Measurements from ENCODE around the gene LRRC46. TPM values are rescaled to one million over a fixed set of nuclear protein-coding genes. Genes with fewer than 3 reads are reported as not detected.

LRRC46 gene
- total and polyA plus RNA-seq, 4 experiments from 2014 or later, result 0.23 to 0.69 TPM; not detected in 2

DNA sequence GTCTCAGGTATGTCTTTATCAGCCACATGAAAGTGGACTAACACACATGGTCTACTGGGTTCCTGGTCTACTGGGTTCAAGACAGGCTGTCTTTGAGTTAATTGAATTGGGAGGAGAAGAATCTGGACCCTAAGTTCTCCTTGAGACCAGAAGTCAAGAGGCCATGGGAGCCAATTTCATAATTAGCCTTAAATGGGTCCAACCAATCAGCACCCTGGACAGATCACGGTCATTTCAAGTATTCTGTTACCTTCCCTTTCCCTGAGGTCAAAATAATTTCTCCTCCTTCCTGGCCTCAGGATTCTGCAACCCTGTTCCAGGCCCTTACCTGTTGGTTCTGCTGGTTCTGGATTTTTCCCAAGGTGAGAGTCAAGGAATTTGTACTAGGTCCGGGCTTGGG lies 33.7 kb upstream of the LRRC46 start:
- intact Hi-C loops (cut with micrococcal nuclease), result no loop called here
- DNase-seq, result no peak

DNA sequence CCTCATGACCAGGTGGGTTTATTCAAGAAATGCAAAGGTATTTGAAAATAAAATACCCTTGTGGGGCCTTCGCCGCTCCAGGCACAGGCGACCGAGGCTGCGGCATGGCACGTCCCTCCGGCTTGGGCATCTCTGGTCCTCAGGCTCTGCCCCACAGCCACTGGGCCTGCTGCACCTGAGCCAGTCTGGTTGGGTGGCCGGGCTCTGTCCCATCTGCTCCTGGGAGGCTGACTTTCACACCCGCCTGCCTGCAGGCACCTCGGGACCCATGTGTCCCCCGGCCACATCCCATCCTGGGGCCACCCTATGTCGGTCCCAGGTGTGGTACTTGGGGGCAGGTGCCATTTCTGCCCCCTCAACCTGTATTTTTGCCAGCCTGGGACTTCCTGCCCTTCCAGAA lies 30.8 kb upstream of the LRRC46 start:
- H3K36me3 Mint-ChIP-seq, result no peaks in the 10 kb centered on the region
- H3K36me3 ChIP-seq (ENCODE audit: insufficient read depth, low read length), result no peaks in the 10 kb centered on the region
- H3K27ac ChIP-seq (ENCODE audit: low read depth, low read length), result no peak overlapping the region
- no peaks in the 10 kb centered on the region for H3K4me1 Mint-ChIP-seq
- H3K4me1 ChIP-seq (ENCODE audit: insufficient read depth, low read length), result no peaks in the 10 kb centered on the region
- no peak overlapping the region for H3K4me3 Mint-ChIP-seq
- DNase-seq, result no peak
- no peak overlapping the region for H3K27ac Mint-ChIP-seq
- CTCF ChIA-PET (ENCODE audit: partially characterized antibody), result interaction anchor here (1.0 to 2.4 kb wide), 4 partner anchors 18 to 135 kb away, joined by 3 to 10 read pairs (median 4); no protein-coding TSS in a partner anchor
- intact Hi-C loops (cut with micrococcal nuclease), result no loop called here
- H3K27me3 ChIP-seq (ENCODE audit: insufficient read depth, low read length), result no peaks in the 10 kb centered on the region
- H3K9me3 Mint-ChIP-seq, result no peaks in the 10 kb centered on the region
- H3K9me3 ChIP-seq (ENCODE audit: control insufficient read depth in 1 of 2, low read length in 2 of 2), result no peaks in the 10 kb centered on the region
- no peak overlapping the region for H3K4me3 ChIP-seq (ENCODE audit: low read length in 2 of 2)
- POLR2A ChIA-PET (ENCODE audit: partially characterized antibody), result no interaction called here
- peaks cover 1 to 5% of the 10 kb centered on the region in 2 donors for H3K27me3 Mint-ChIP-seq

More for the DNA sequence above, 33.7 kb upstream of the LRRC46 start:
- Histone ChIP-seq H3K9me3 (ENCODE audit: control insufficient read depth in 1 of 2, low read length in 2 of 2) (no peaks in the 10 kb centered on the region), H3K4me1 (ENCODE audit: insufficient read depth, low read length) (no peaks in the 10 kb centered on the region), H3K4me3 (ENCODE audit: low read length in 2 of 2) (no peak overlapping the region), H3K36me3 (ENCODE audit: insufficient read depth, low read length) (no peaks in the 10 kb centered on the region), H3K27me3 (ENCODE audit: insufficient read depth, low read length) (no peaks in the 10 kb centered on the region), H3K27ac (ENCODE audit: low read depth, low read length) (no peak overlapping the region)
- Mint-ChIP-seq H3K9me3 (no peaks in the 10 kb centered on the region), H3K4me3 (no peak overlapping the region), H3K27me3 (peaks cover 15 to 17% of the 10 kb centered on the region in 2 donors), H3K36me3 (no peaks in the 10 kb centered on the region), H3K4me1 (no peaks in the 10 kb centered on the region), H3K27ac (no peak overlapping the region)
- POLR2A ChIA-PET (ENCODE audit: partially characterized antibody), result interaction anchor here (1.0 kb wide), 1 partner anchor 24 kb away, joined by 3 read pairs; the partner anchor contains the start of gene OSBPL7
- CTCF ChIA-PET (ENCODE audit: partially characterized antibody), result no interaction called here

DNA sequence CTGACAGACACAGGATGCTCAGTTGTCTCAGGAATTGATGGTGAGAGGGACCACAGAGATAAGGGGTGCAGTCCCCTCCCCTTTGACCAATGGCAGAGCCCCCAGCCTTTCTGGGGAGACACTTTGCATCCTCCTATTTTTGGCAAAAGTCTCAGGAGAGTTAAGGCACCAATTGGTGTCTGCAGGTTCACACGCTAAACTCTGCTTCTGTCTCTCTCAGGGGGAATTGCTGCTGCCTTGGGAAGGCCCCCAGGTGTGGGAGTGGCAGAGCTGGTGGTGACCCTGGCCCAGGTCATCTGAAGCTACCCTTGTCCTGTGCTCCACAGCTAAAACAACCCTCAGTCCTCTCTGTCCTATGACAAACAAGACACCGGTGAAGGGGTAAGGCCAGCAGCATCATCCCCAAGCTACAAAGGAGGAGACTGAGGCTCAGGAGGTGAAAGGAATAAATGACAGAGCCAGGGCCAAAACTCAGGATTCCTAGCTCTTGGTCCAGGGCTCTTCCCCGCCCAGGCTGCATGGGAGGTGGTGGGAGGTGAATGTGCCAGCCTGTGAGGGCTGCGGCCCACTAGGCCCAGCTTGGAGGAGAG lies 30.2 kb upstream of the LRRC46 start:
- Histone ChIP-seq H3K27ac (ENCODE audit: low read depth, low read length) (no peak overlapping the region), H3K4me3 (ENCODE audit: low read length in 2 of 2) (no peak overlapping the region), H3K36me3 (ENCODE audit: insufficient read depth, low read length) (no peaks in the 10 kb centered on the region), H3K27me3 (ENCODE audit: insufficient read depth, low read length) (no peaks in the 10 kb centered on the region), H3K9me3 (ENCODE audit: control insufficient read depth in 1 of 2, low read length in 2 of 2) (no peaks in the 10 kb centered on the region), H3K4me1 (ENCODE audit: insufficient read depth, low read length) (no peaks in the 10 kb centered on the region)
- CTCF ChIA-PET (ENCODE audit: partially characterized antibody), result interaction anchor here (1.0 to 2.4 kb wide), 9 partner anchors 15 to 138 kb away, joined by 3 to 11 read pairs (median 4); no protein-coding TSS in a partner anchor
- Mint-ChIP-seq H3K27me3 (peaks cover 1 to 5% of the 10 kb centered on the region in 2 donors), H3K4me1 (no peaks in the 10 kb centered on the region), H3K36me3 (no peaks in the 10 kb centered on the region), H3K4me3 (no peak overlapping the region), H3K27ac (no peak overlapping the region), H3K9me3 (no peaks in the 10 kb centered on the region)
- intact Hi-C loops (cut with micrococcal nuclease), result no loop called here
- no peak for DNase-seq
- POLR2A ChIA-PET (ENCODE audit: partially characterized antibody), result no interaction called here

DNA sequence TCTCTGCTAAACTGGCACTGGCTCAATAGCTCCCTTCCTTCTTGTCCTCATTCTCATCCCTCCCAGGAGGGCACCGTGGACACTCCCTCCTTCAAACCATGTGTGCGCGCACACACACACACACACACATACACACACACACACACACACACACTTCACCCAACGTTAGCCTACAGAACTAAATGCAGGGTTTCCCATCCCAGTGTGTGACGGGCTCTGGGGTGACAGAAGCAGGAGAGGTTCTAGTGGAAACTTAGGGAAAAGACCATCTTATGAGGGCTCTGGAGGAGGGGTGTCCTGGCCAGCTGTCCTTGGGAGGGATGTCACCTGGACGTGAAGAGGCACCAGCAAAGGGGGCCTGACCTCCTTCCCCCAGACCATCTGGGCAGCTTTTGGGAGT lies 29.6 kb upstream of the LRRC46 start:
- CTCF ChIA-PET (ENCODE audit: partially characterized antibody), result interaction anchor here (1.0 to 2.4 kb wide), 11 partner anchors 16 to 139 kb away, joined by 3 to 11 read pairs (median 4); no protein-coding TSS in a partner anchor
- no peak overlapping the region for H3K4me3 Mint-ChIP-seq
- Histone ChIP-seq H3K4me3 (ENCODE audit: low read length in 2 of 2) (no peak overlapping the region), H3K27me3 (ENCODE audit: insufficient read depth, low read length) (no peaks in the 10 kb centered on the region), H3K27ac (ENCODE audit: low read depth, low read length) (no peak overlapping the region), H3K9me3 (ENCODE audit: control insufficient read depth in 1 of 2, low read length in 2 of 2) (no peaks in the 10 kb centered on the region), H3K36me3 (ENCODE audit: insufficient read depth, low read length) (no peaks in the 10 kb centered on the region), H3K4me1 (ENCODE audit: insufficient read depth, low read length) (no peaks in the 10 kb centered on the region)
- no peak for DNase-seq
- H3K9me3 Mint-ChIP-seq, result no peaks in the 10 kb centered on the region
- no peaks in the 10 kb centered on the region for H3K4me1 Mint-ChIP-seq
- intact Hi-C loops (cut with micrococcal nuclease), result loop anchor here (1.0 kb wide), 3 partner anchors 26 to 138 kb away; no protein-coding TSS in a partner anchor
- H3K36me3 Mint-ChIP-seq, result peaks cover under 1 to 1% of the 10 kb centered on the region in 2 donors
- peaks cover 1 to 5% of the 10 kb centered on the region in 2 donors for H3K27me3 Mint-ChIP-seq
- POLR2A ChIA-PET (ENCODE audit: partially characterized antibody), result interaction anchor here (1.0 to 1.4 kb wide), 2 partner anchors 69 to 138 kb away, joined by 3 read pairs; partner anchors contain the start of gene TBX21
- H3K27ac Mint-ChIP-seq, result no peak overlapping the region

DNA sequence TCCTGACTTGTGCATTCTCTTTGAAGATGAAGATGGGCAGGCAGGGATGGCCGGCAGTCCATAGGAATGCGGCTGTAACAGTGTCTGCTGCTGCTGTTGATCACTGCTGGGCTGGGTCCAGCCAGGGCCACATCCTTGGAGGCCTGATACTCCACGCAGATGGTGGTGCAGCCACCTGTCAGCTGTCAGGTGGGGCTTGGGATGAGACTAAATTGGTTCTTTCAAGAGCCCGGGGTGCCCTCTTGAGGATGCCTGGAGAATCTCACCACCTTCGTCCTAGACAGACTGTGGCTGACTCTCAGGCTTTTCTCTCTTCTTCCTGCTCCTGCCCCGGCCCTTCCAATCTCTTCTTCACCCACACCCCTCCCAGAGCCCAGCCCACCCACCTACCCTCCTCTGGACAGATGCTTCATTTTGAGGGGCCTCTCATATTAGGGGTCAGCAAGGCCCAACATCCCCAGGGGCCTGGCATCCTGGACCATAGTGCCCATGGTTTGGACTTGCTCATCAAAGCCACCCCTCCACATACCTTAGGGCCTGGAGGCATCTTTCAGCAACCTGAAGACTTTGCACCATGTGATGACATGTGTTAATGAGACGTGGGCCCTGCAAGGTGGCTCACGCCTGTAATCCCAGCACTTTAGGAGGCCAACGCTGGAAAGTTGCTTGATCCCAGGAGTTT lies 29.0 kb upstream of the LRRC46 start:
- Mint-ChIP-seq H3K27me3 (peaks cover 1 to 3% of the 10 kb centered on the region in 2 donors), H3K4me1 (no peaks in the 10 kb centered on the region), H3K36me3 (peaks cover 6 to 7% of the 10 kb centered on the region in 2 donors), H3K4me3 (no peak overlapping the region), H3K27ac (peak overlapping the region in 2 of 7 donors; percentile 56 to 57), H3K9me3 (no peaks in the 10 kb centered on the region)
- POLR2A ChIA-PET (ENCODE audit: partially characterized antibody), result interaction anchor here (1.0 to 1.4 kb wide), 2 partner anchors 69 to 138 kb away, joined by 3 read pairs; partner anchors contain the start of gene TBX21
- CTCF ChIA-PET (ENCODE audit: partially characterized antibody), result interaction anchor here (0.6 to 2.4 kb wide), 11 partner anchors 16 to 183 kb away, joined by 3 to 11 read pairs (median 4); no protein-coding TSS in a partner anchor
- intact Hi-C loops (cut with micrococcal nuclease), result loop anchor here (1.0 kb wide), 3 partner anchors 26 to 138 kb away; no protein-coding TSS in a partner anchor
- Histone ChIP-seq H3K27me3 (ENCODE audit: insufficient read depth, low read length) (no peaks in the 10 kb centered on the region), H3K4me3 (ENCODE audit: low read length in 2 of 2) (no peak overlapping the region), H3K9me3 (ENCODE audit: control insufficient read depth in 1 of 2, low read length in 2 of 2) (no peaks in the 10 kb centered on the region), H3K36me3 (ENCODE audit: insufficient read depth, low read length) (peaks cover 4% of the 10 kb centered on the region), H3K4me1 (ENCODE audit: insufficient read depth, low read length) (no peaks in the 10 kb centered on the region), H3K27ac (ENCODE audit: low read depth, low read length) (no peak overlapping the region)
- DNase-seq, result peak; percentile 52 to 62 (median 57)

DNA sequence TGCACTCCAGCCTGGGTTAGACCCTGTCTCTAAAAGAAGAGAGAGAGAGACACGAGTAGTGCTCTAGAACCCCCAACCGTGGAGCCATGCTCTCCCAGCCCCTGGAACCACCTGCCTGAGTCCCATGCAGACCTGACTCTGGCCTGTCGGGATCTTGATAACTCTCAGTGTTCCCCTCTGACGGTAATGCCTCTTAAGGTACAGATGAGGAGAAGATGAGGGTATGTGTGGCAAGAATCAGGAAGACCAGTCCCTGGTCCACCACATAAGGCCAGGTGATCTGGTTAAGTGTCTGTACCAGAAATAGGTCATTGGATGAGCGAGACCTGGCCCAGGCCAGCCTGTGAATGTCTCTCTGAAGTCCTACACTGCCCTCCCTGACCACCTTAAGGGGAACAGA lies 28.3 kb upstream of the LRRC46 start:
- no peak overlapping the region for H3K27ac Mint-ChIP-seq
- no peaks in the 10 kb centered on the region for H3K27me3 Mint-ChIP-seq
- Histone ChIP-seq H3K27me3 (ENCODE audit: insufficient read depth, low read length) (no peaks in the 10 kb centered on the region), H3K36me3 (ENCODE audit: insufficient read depth, low read length) (peaks cover 9% of the 10 kb centered on the region), H3K27ac (ENCODE audit: low read depth, low read length) (no peak overlapping the region), H3K4me3 (ENCODE audit: low read length in 2 of 2) (no peak overlapping the region), H3K4me1 (ENCODE audit: insufficient read depth, low read length) (no peaks in the 10 kb centered on the region), H3K9me3 (ENCODE audit: control insufficient read depth in 1 of 2, low read length in 2 of 2) (no peaks in the 10 kb centered on the region)
- H3K36me3 Mint-ChIP-seq, result peaks cover 10 to 12% of the 10 kb centered on the region in 2 donors
- no peak overlapping the region for H3K4me3 Mint-ChIP-seq
- intact Hi-C loops (cut with micrococcal nuclease), result no loop called here
- no peak for DNase-seq
- ChIA-PET CTCF (ENCODE audit: partially characterized antibody) (interaction anchor here (1.4 to 2.3 kb wide), 2 partner anchors 89 to 140 kb away, joined by 4 to 11 read pairs; no protein-coding TSS in a partner anchor), POLR2A (ENCODE audit: partially characterized antibody) (interaction anchor here (1.4 kb wide), 1 partner anchor 139 kb away, joined by 3 read pairs; no protein-coding TSS in a partner anchor)
- no peaks in the 10 kb centered on the region for H3K4me1 Mint-ChIP-seq
- H3K9me3 Mint-ChIP-seq, result no peaks in the 10 kb centered on the region

DNA sequence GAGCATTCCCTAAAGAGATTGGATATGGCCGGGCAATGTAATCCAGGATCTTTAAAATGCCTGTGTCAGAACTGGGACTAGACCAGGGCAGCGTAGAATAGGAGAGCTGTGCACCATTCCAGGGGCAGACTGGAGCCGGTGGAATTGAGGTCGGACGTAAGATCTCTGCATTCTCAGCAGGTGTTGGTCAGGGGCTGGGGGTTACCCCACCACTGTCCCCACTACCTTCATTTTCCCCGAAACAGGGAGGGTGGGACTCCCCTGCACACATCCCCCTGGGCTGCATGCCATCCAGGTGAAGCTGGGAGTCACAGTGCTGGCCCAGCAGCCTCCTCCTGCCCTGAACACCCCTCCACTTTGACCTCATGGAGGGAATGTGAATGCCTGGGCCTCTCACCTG lies 27.7 kb upstream of the LRRC46 start:
- Histone ChIP-seq H3K4me3 (ENCODE audit: low read length in 2 of 2) (no peak overlapping the region), H3K9me3 (ENCODE audit: control insufficient read depth in 1 of 2, low read length in 2 of 2) (no peaks in the 10 kb centered on the region), H3K27me3 (ENCODE audit: insufficient read depth, low read length) (no peaks in the 10 kb centered on the region), H3K4me1 (ENCODE audit: insufficient read depth, low read length) (no peaks in the 10 kb centered on the region), H3K27ac (ENCODE audit: low read depth, low read length) (no peak overlapping the region), H3K36me3 (ENCODE audit: insufficient read depth, low read length) (peaks cover 14% of the 10 kb centered on the region)
- no peak for DNase-seq
- Mint-ChIP-seq H3K4me3 (no peak overlapping the region), H3K27me3 (no peaks in the 10 kb centered on the region), H3K9me3 (no peaks in the 10 kb centered on the region), H3K4me1 (no peaks in the 10 kb centered on the region), H3K36me3 (peaks cover 14 to 18% of the 10 kb centered on the region in 2 donors), H3K27ac (peak overlapping the region in 1 of 7 donors; percentile 25)
- ChIA-PET POLR2A (ENCODE audit: partially characterized antibody) (no interaction called here), CTCF (ENCODE audit: partially characterized antibody) (interaction anchor here (0.6 kb wide), 1 partner anchor 140 kb away, joined by 3 read pairs; no protein-coding TSS in a partner anchor)
- intact Hi-C loops (cut with micrococcal nuclease), result no loop called here
